ENCODE measurements around the gene IFT81.

IFT81 gene

GRCh38 chr12:110146986-110147385 lies 22.8 kb downstream of the IFT81 start:
- no peak for DNase-seq (ENCODE audit: extremely low spot score, insufficient read length, low read depth)
- no peak for FAIRE-seq

- FAIRE-seq (peak; percentile 88), DNase-seq (ENCODE audit: extremely low spot score, insufficient read length, low read depth) (no peak)
Measured at GRCh38 chr12:110149086-110149660, 25.0 kb downstream of the IFT81 start.

- no peak for FAIRE-seq
- no peak for DNase-seq (ENCODE audit: extremely low spot score, insufficient read length, low read depth)
Measured at GRCh38 chr12:110156766-110157165, 32.6 kb downstream of the IFT81 start.

- DNase-seq (ENCODE audit: extremely low spot score, insufficient read length, low read depth) (no peak), FAIRE-seq (no peak)
Measured at GRCh38 chr12:110157539-110157938, 33.4 kb downstream of the IFT81 start.

GRCh38 chr12:110159671-110160245 lies 35.6 kb downstream of the IFT81 start:
- FAIRE-seq (no peak), DNase-seq (ENCODE audit: extremely low spot score, insufficient read length, low read depth) (no peak)

GRCh38 chr12:110165540-110166159 lies 41.5 kb downstream of the IFT81 start:
- DNase-seq (ENCODE audit: extremely low spot score, insufficient read length, low read depth) = peak; percentile 11
- peak; percentile 91 for FAIRE-seq

GRCh38 chr12:110168732-110169455 lies 44.7 kb downstream of the IFT81 start:
- no peak for FAIRE-seq
- DNase-seq (ENCODE audit: extremely low spot score, insufficient read length, low read depth) = no peak

GRCh38 chr12:110170535-110171185 lies 46.5 kb downstream of the IFT81 start:
- FAIRE-seq = no peak
- no peak for DNase-seq (ENCODE audit: extremely low spot score, insufficient read length, low read depth)

GRCh38 chr12:110171186-110171538 lies 47.0 kb downstream of the IFT81 start:
- FAIRE-seq (no peak), DNase-seq (ENCODE audit: extremely low spot score, insufficient read length, low read depth) (no peak)

GRCh38 chr12:110171636-110172035 lies 47.5 kb downstream of the IFT81 start:
- FAIRE-seq (no peak), DNase-seq (ENCODE audit: extremely low spot score, insufficient read length, low read depth) (no peak)

- DNase-seq (ENCODE audit: extremely low spot score, insufficient read length, low read depth) (no peak), FAIRE-seq (no peak)
Measured at GRCh38 chr12:110174373-110174996, 50.3 kb downstream of the IFT81 start.

GRCh38 chr12:110175201-110175600 lies 51.0 kb downstream of the IFT81 start:
- FAIRE-seq (no peak), DNase-seq (ENCODE audit: extremely low spot score, insufficient read length, low read depth) (no peak)

- FAIRE-seq (no peak), DNase-seq (ENCODE audit: extremely low spot score, insufficient read length, low read depth) (no peak)
Measured at GRCh38 chr12:110176745-110177144, 52.6 kb downstream of the IFT81 start.

GRCh38 chr12:110179291-110179690 lies 55.1 kb downstream of the IFT81 start:
- no peak for FAIRE-seq
- DNase-seq (ENCODE audit: extremely low spot score, insufficient read length, low read depth) = no peak

GRCh38 chr12:110180591-110181005 lies 56.4 kb downstream of the IFT81 start:
- FAIRE-seq (no peak), DNase-seq (ENCODE audit: extremely low spot score, insufficient read length, low read depth) (no peak)

GRCh38 chr12:110182281-110182680 lies 58.1 kb downstream of the IFT81 start:
- DNase-seq (ENCODE audit: extremely low spot score, insufficient read length, low read depth) (no peak), FAIRE-seq (no peak)

- no peak for FAIRE-seq
- no peak for DNase-seq (ENCODE audit: extremely low spot score, insufficient read length, low read depth)
Measured at GRCh38 chr12:110183386-110183785, 59.2 kb downstream of the IFT81 start.

- DNase-seq (ENCODE audit: extremely low spot score, insufficient read length, low read depth) (no peak), FAIRE-seq (no peak)
Measured at GRCh38 chr12:110185626-110186025, 61.5 kb downstream of the IFT81 start.

GRCh38 chr12:110186059-110186458 lies 61.9 kb downstream of the IFT81 start:
- no peak for DNase-seq (ENCODE audit: extremely low spot score, insufficient read length, low read depth)
- peak; percentile 33 for FAIRE-seq

GRCh38 chr12:110193196-110193595 lies 69.0 kb downstream of the IFT81 start:
- no peak for FAIRE-seq
- DNase-seq (ENCODE audit: extremely low spot score, insufficient read length, low read depth) = no peak

Data from GM18507 (cell line).